HG02870 (cell line): ENCODE measurements around the gene ANGPTL2.

Experiments
- ATAC-seq: cut with Tn5 transposase; IDR thresholded peaks from one replicate; pipeline ENCODE4 v1.9.1; 2021; ENCODE audit warnings: mild to moderate bottlenecking, moderate library complexity; ENCODE audit not compliant: unreplicated experiment

ANGPTL2 gene

GRCh38 chr9:127099664-127100063 is 22.8 kb downstream of the ANGPTL2 start:
- ATAC-seq, result no peak

GRCh38 chr9:127098916-127099553 is 23.4 kb downstream of the ANGPTL2 start:
- no peak for ATAC-seq

- no peak for ATAC-seq
These were observed 24.8 kb downstream of the ANGPTL2 start for GRCh38 chr9:127097683-127098082.

GRCh38 chr9:127096208-127096607 is 26.2 kb downstream of the ANGPTL2 start:
- ATAC-seq, result no peak

- ATAC-seq, result no peak
These were observed 27.0 kb downstream of the ANGPTL2 start for GRCh38 chr9:127095411-127095810.

GRCh38 chr9:127093319-127094020 is 29.0 kb downstream of the ANGPTL2 start:
- no peak for ATAC-seq

GRCh38 chr9:127092041-127092608 is 30.3 kb downstream of the ANGPTL2 start:
- ATAC-seq, result no peak

- ATAC-seq, result no peak
These were observed 30.9 kb downstream of the ANGPTL2 start for GRCh38 chr9:127091526-127091925.

- no peak for ATAC-seq
These were observed 32.0 kb downstream of the ANGPTL2 start for GRCh38 chr9:127090341-127090985.

- ATAC-seq, result no peak
These were observed 32.8 kb downstream of the ANGPTL2 start for GRCh38 chr9:127089631-127090081.

GRCh38 chr9:127088724-127089615 is 33.5 kb downstream of the ANGPTL2 start:
- ATAC-seq, result no peak

- no peak for ATAC-seq
These were observed 34.6 kb downstream of the ANGPTL2 start for GRCh38 chr9:127087836-127088235.

- ATAC-seq, result no peak
These were observed 35.0 kb downstream of the ANGPTL2 start for GRCh38 chr9:127087411-127087810.

- no peak for ATAC-seq
These were observed 35.7 kb downstream of the ANGPTL2 start for GRCh38 chr9:127086771-127087170.

- no peak for ATAC-seq
These were observed 37.2 kb downstream of the ANGPTL2 start for GRCh38 chr9:127085186-127085585.

GRCh38 chr9:127084076-127085039 is 38.1 kb downstream of the ANGPTL2 start:
- ATAC-seq, result no peak

GRCh38 chr9:127083138-127083980 is 39.1 kb downstream of the ANGPTL2 start:
- ATAC-seq, result no peak
